DOHH2 (cell line): ENCODE data around the gene BRIP1.
"Not testable (repeated sequence)": the region's sequence is repeated elsewhere in the genome, so short reads cannot be mapped to it uniquely, and the experiment has no call there.

Experiments used
- CTCF ChIP-seq: fragments of 200-600 bp; sonication (generic); IDR thresholded peaks from one replicate; pipeline ENCODE4 v1.5.1; 2014; ENCODE audit warnings: antibody characterized with exemption, mild to moderate bottlenecking, low read depth, low read length; ENCODE audit not compliant: poor library complexity, severe bottlenecking
- EZH2phosphoT487 ChIP-seq: fragments of 200-600 bp; sonication (generic); IDR thresholded peaks from 2 replicates; pipeline ENCODE4 v1.6.1; 2017; ENCODE audit warnings: borderline replicate concordance, mild to moderate bottlenecking, antibody characterized with exemption, low read length, moderate library complexity, mixed read lengths

- TF ChIP-seq CTCF, EZH2phosphoT487: not testable (repeated sequence)
Measured at GRCh38 chr17:61666406-61667088, 196.8 kb downstream of the BRIP1 start.
